Lung (tissue), 12 donors: ENCODE results near the gene BCAS3. TPM values are rescaled to one million over a fixed set of nuclear protein-coding genes. Genes with fewer than 3 reads are reported as not detected.
A peak's percentile ranks its signal among the peaks of the same experiment; 100 is the strongest.

ENCODE experiments used
- ATAC-seq: fragments of 200-7000 bp; cut with Tn5 transposase; one replicate; pipeline ENCODE4 v1.9.1; 2020; ENCODE audit warnings: moderate number of reproducible peaks; ENCODE audit not compliant: insufficient read depth, low FRiP score
- DNase-seq, 3 donors: peaks; one replicate each; pipeline ENCODE4 v3.0.0-alpha.2; 2013 to 2017
- H3K27ac ChIP-seq, 2 donors: one replicate each; pipeline ENCODE4 v1.5.1; 2013; ENCODE audit warnings: mild to moderate bottlenecking in 2 of 2, moderate library complexity in 2 of 2, control low read depth in 1 of 2, inconsistent platforms in 1 of 2, low read depth in 1 of 2, low read length in 1 of 2
- H3K27me3 ChIP-seq, 3 donors: one replicate each; pipeline ENCODE4 v1.5.1; 2013; ENCODE audit warnings: low read length in 2 of 3; ENCODE audit not compliant: control insufficient read depth in 3 of 3, insufficient read depth in 3 of 3
- H3K36me3 ChIP-seq, 4 donors: one replicate each; pipeline ENCODE4 v1.5.1; 2013; ENCODE audit warnings: low read length in 4 of 4, mild to moderate bottlenecking in 1 of 4, moderate library complexity in 1 of 4; ENCODE audit not compliant: control insufficient read depth in 4 of 4, insufficient read depth in 4 of 4
- H3K4me1 ChIP-seq, 5 donors: one replicate each; pipeline ENCODE4 v1.5.1; 2013; ENCODE audit warnings: low read length in 5 of 5, mild to moderate bottlenecking in 2 of 5, moderate library complexity in 1 of 5; ENCODE audit not compliant: control insufficient read depth in 5 of 5, insufficient read depth in 5 of 5
- H3K4me3 ChIP-seq: one replicate; pipeline ENCODE4 v1.5.1; 2013; ENCODE audit warnings: mild to moderate bottlenecking, control low read depth, moderate library complexity
- H3K9ac ChIP-seq, 2 donors: one replicate each; pipeline ENCODE4 v1.5.1; 2013; ENCODE audit warnings: low read length in 2 of 2, control low read depth in 1 of 2; ENCODE audit not compliant: insufficient read depth in 1 of 2
- H3K9me3 ChIP-seq, 4 donors: one replicate each; pipeline ENCODE4 v1.5.1; 2013; ENCODE audit warnings: low read length in 3 of 4, mild to moderate bottlenecking in 1 of 4, moderate library complexity in 1 of 4; ENCODE audit not compliant: control insufficient read depth in 4 of 4, insufficient read depth in 3 of 4
- CTCF ChIP-seq: IDR thresholded peaks from 2 replicates; pipeline ENCODE4 v1.5.1; 2012; ENCODE audit warnings: mild to moderate bottlenecking; ENCODE audit errors: control extremely low read depth, extremely low read depth
- WGBS, 2 donors: extraction: QIAGEN DNeasy Blood & Tissue Kit; methylation state at CpG; one replicate each; pipeline ENCODE4 v1.1.7; 2013; 5-methylcytosine and 5-hydroxymethylcytosine counted together
- polyA plus RNA-seq, 2 donors: library from polyadenylated mRNA; stranded (reverse); fragments of 200-250 nt; gene quantifications; one replicate each; pipeline ENCODE4 v1.2.1, GENCODE V29; 2013
- total RNA-seq, 2 donors: library from RNA; depleted of rRNA in 1 of 2; stranded (reverse); fragments of >200 nt in 1 of 2; gene quantifications; one replicate each; pipeline ENCODE4 v1.2.1, GENCODE V29; 2014 to 2021
- donor health status: control.
- donor health status: control.
- donor health status: Bipolar disorder and iron deficiency.
- donor health status: healthy.
- donor health status: DM: yes; HTN: yes; CAD: no.

The BCAS3 gene
- total and polyA plus RNA-seq, 4 donors = 4.0 to 101 (median 20.3) TPM

GRCh38 chr17:61175298-61176142 lies 497.9 kb downstream of the BCAS3 start:
- H3K9me3 ChIP-seq = no peaks in the 10 kb centered on the region
- H3K27ac ChIP-seq = no peak overlapping the region
- H3K9ac ChIP-seq = no peak overlapping the region
- DNase-seq = peak in 2 of 3 donors; percentile 49 to 52
- H3K4me3 ChIP-seq = no peak overlapping the region
- TF ChIP-seq CTCF = no peak
- WGBS, 2 donors = 94 to 99% methylated on average over 4 of the region's 4 CpGs
- H3K27me3 ChIP-seq = no peaks in the 10 kb centered on the region
- no peaks in the 10 kb centered on the region for H3K36me3 ChIP-seq
- H3K4me1 ChIP-seq = peaks cover 0 to 14% (median 0%) of the 10 kb centered on the region in 5 donors
- ATAC-seq = no peak

- 93 to 95% methylated on average over 2 of the region's 2 CpGs for WGBS, 2 donors
- Histone ChIP-seq H3K4me3 (no peak overlapping the region), H3K36me3 (no peaks in the 10 kb centered on the region), H3K9me3 (no peaks in the 10 kb centered on the region), H3K4me1 (peaks cover 0 to 14% (median 0%) of the 10 kb centered on the region in 5 donors), H3K9ac (no peak overlapping the region), H3K27me3 (no peaks in the 10 kb centered on the region), H3K27ac (no peak overlapping the region)
- no peak for DNase-seq
- no peak for ATAC-seq
- no peak for TF ChIP-seq CTCF
Observed at GRCh38 chr17:61177351-61177750, 499.7 kb downstream of the BCAS3 start.

GRCh38 chr17:61178284-61178683 lies 500.6 kb downstream of the BCAS3 start:
- whole genome bisulfite sequencing, 2 donors = 79 to 92% methylated on average over 1 of the region's 1 CpG

More at GRCh38 chr17:61178284-61178683, 500.6 kb downstream of the BCAS3 start:
- ATAC-seq (no peak), DNase-seq (no peak)
- H3K36me3 ChIP-seq = no peaks in the 10 kb centered on the region
- H3K27me3 ChIP-seq = no peaks in the 10 kb centered on the region
- H3K4me1 ChIP-seq = peaks cover 0 to 14% (median 0%) of the 10 kb centered on the region in 5 donors
- H3K27ac ChIP-seq = no peak overlapping the region
- TF ChIP-seq CTCF = no peak
- no peak overlapping the region for H3K9ac ChIP-seq
- no peaks in the 10 kb centered on the region for H3K9me3 ChIP-seq
- no peak overlapping the region for H3K4me3 ChIP-seq
